ENCODE data around the gene KIFC3. TPM values are rescaled to one million over a fixed set of nuclear protein-coding genes. Genes with fewer than 3 reads are reported as not detected.

KIFC3 gene
- total and polyA plus RNA-seq, 2 of the 13 experiments (the other 11 are each of a cell fraction or from before 2014, with no cell fraction given) = 42.1 to 45.3 TPM

GRCh38 chr16:57740423-57741071, 61.7 kb downstream of the KIFC3 start:
- H3K4me1 ChIP-seq (ENCODE audit: insufficient read depth, low read length) = peaks cover 17% of the 10 kb centered on the region
- ATAC-seq = no peak
- WGBS (ENCODE audit: low lambda C conversion rate) = 98% methylated on average over 22 of the region's 24 CpGs
- TF ChIP-seq HNRNPLL (IDR thresholded peaks at IDR 0.05; ENCODE audit: low read depth, low read length, poor library complexity, severe bottlenecking) = no peak
- TF ChIP-seq SRSF1 (optimal IDR thresholded peaks at IDR 0.05; ENCODE audit: low read depth, low read length) = no peak
- TF ChIP-seq ZNF589 (CRISPR knock-in tag; conservative IDR thresholded peaks at IDR 0.05) = no peak
- TF ChIP-seq ZBTB3 (CRISPR knock-in tag; IDR thresholded peaks at IDR 0.05; ENCODE audit: borderline replicate concordance, low read depth) = no peak
- TF ChIP-seq BORCS8-MEF2B (CRISPR knock-in tag; IDR thresholded peaks at IDR 0.05) = no peak
- TF ChIP-seq RXRA (CRISPR knock-in tag; IDR thresholded peaks at IDR 0.05) = no peak
- TF ChIP-seq DRAP1 (CRISPR knock-in tag; IDR thresholded peaks at IDR 0.05) = no peak
- no peak for TF ChIP-seq NRL (CRISPR knock-in tag; IDR thresholded peaks at IDR 0.05; ENCODE audit: borderline replicate concordance)
- no peak for TF ChIP-seq ARNTL (CRISPR knock-in tag; IDR thresholded peaks at IDR 0.05)
- no peak for TF ChIP-seq THRA (CRISPR knock-in tag; IDR thresholded peaks at IDR 0.05; ENCODE audit: borderline replicate concordance)
- TF ChIP-seq ZNF703 (CRISPR knock-in tag; IDR thresholded peaks at IDR 0.05; ENCODE audit: borderline replicate concordance) = no peak
- TF ChIP-seq ZMAT5 (CRISPR knock-in tag; IDR thresholded peaks at IDR 0.05; ENCODE audit: borderline replicate concordance, low read depth) = no peak
- TF ChIP-seq ZNF878 (CRISPR knock-in tag; IDR thresholded peaks at IDR 0.05) = no peak
- TF ChIP-seq ZBED4 (CRISPR knock-in tag; IDR thresholded peaks at IDR 0.05; ENCODE audit: borderline replicate concordance) = no peak
- H2AFZ ChIP-seq (ENCODE audit: low read length) = no peak overlapping the region
- H3K4me2 ChIP-seq (ENCODE audit: low read depth, low read length) = no peak overlapping the region
- BruUV-seq (replicated peaks) = no TSS peak
- no peak overlapping the region for H3K27ac ChIP-seq (ENCODE audit: extremely low read length, insufficient read depth, low read length)
- H3K79me2 ChIP-seq (ENCODE audit: insufficient read depth, low read length) = no peaks in the 10 kb centered on the region
- intact Hi-C loops (cut with micrococcal nuclease; ENCODE audit: unreplicated experiment) (no loop called here), in situ Hi-C loops (cut with HindIII; ENCODE audit: extremely low pct_ligation_motif_present, low pct_unique_long_range_greater_than_20kb) (no loop called here)
- no peaks in the 10 kb centered on the region; a peak in 1 of 5 replicates for H3K27me3 ChIP-seq (ENCODE audit: control insufficient read depth in 1 of 2, insufficient read depth in 2 of 2, low read length in 2 of 2)
- ChIA-PET POLR2A (no interaction called here), CTCF (ENCODE audit: low intra/inter-chr PET ratio, low total read pairs) (no interaction called here)
- peaks cover 10 to 26% of the 10 kb centered on the region in 2 experiments; a peak in 4 of 5 replicates for H3K36me3 ChIP-seq (replicated peaks in 1 of 2; ENCODE audit: control insufficient read depth in 1 of 2, insufficient read depth in 2 of 2, low read length in 2 of 2)
- DNase-seq (ENCODE audit: low spot score) = no peak
- H3K4me3 ChIP-seq (replicated peaks in 1 of 3; ENCODE audit: insufficient read depth in 1 of 3, low read depth in 2 of 3, low read length in 3 of 3) = no peak overlapping the region
- no peaks in the 10 kb centered on the region for H3K9me3 ChIP-seq (ENCODE audit: low read length)
- FAIRE-seq = no peak
- no peak overlapping the region for H3K9ac ChIP-seq (ENCODE audit: insufficient read depth, low read depth, low read length)
- no peaks in the 10 kb centered on the region for H4K20me1 ChIP-seq (ENCODE audit: insufficient read depth, low read length)

Measured in HepG2 (cell line).